ENCODE data around the gene GNG12. TPM values are rescaled to one million over a fixed set of nuclear protein-coding genes. Genes with fewer than 3 reads are reported as not detected.
"Not testable (repeated sequence)": the region's sequence is repeated elsewhere in the genome, so short reads cannot be mapped to it uniquely, and the experiment has no call there.

Gene GNG12
- total RNA-seq, 1 donor from 2014 or later: 73.2 TPM

GRCh38 chr1:67676287-67676686 is 157.0 kb downstream of the GNG12 start:
- ATAC-seq: no peak

GRCh38 chr1:67675800-67676199 is 157.5 kb downstream of the GNG12 start:
- no peak for ATAC-seq

GRCh38 chr1:67674260-67675011 is 158.8 kb downstream of the GNG12 start:
- peak; percentile 56 for ATAC-seq

GRCh38 chr1:67673468-67674201 is 159.6 kb downstream of the GNG12 start:
- no peak for ATAC-seq

- no peak for ATAC-seq
Observed at GRCh38 chr1:67672260-67672803, 160.9 kb downstream of the GNG12 start.

- no peak for ATAC-seq
Observed at GRCh38 chr1:67668660-67669059, 164.6 kb downstream of the GNG12 start.

GRCh38 chr1:67666636-67667035 is 166.6 kb downstream of the GNG12 start:
- no peak for ATAC-seq

GRCh38 chr1:67665307-67665706 is 168.0 kb downstream of the GNG12 start:
- ATAC-seq: not testable (repeated sequence)

- no peak for ATAC-seq
Observed at GRCh38 chr1:67664048-67664447, 169.2 kb downstream of the GNG12 start.

- no peak for ATAC-seq
Observed at GRCh38 chr1:67662884-67663283, 170.4 kb downstream of the GNG12 start.

GRCh38 chr1:67659229-67659628 is 174.0 kb downstream of the GNG12 start:
- ATAC-seq: no peak

- ATAC-seq: not testable (repeated sequence)
Observed at GRCh38 chr1:67657152-67657551, 176.1 kb downstream of the GNG12 start.

GRCh38 chr1:67655581-67655980 is 177.7 kb downstream of the GNG12 start:
- ATAC-seq: no peak

GRCh38 chr1:67653304-67653703 is 180.0 kb downstream of the GNG12 start:
- ATAC-seq: no peak

- ATAC-seq: peak; percentile 15
Observed at GRCh38 chr1:67652800-67653199, 180.5 kb downstream of the GNG12 start.

Other genes starting within 250 kb of the GNG12 start
- gene GADD45A, start 148.3 kb downstream of the GNG12 start, total RNA-seq: 34.5 TPM
- 2.2 TPM for gene DIRAS3, start 217.2 kb upstream of the GNG12 start, total RNA-seq